K562 (cell line): ENCODE measurements around the gene OR51S1. TPM values are rescaled to one million over a fixed set of nuclear protein-coding genes. Genes with fewer than 3 reads are reported as not detected.

ENCODE experiments used
- NCOA1 ChIP-seq: fragments of 450-650 bp; IDR thresholded peaks from 2 replicates; pipeline ENCODE4 v1.6.1; 2016; ENCODE audit warnings: low read depth
- NCOR1 ChIP-seq: fragments of 450-650 bp; IDR thresholded peaks from 2 replicates; pipeline ENCODE4 v1.6.1; 2016; ENCODE audit warnings: mild to moderate bottlenecking, moderate library complexity
- POLR2AphosphoS5 ChIP-seq: IDR thresholded peaks from 2 replicates; pipeline ENCODE4 v1.6.1; 2011; ENCODE audit warnings: mild to moderate bottlenecking, low read depth, low read length, moderate library complexity; ENCODE audit not compliant: control insufficient read depth, insufficient read depth
- PPARD ChIP-seq: fragments of 250-450 bp; sonication (Bioruptor Pico); IDR thresholded peaks from 2 replicates; pipeline ENCODE4 v1.8.0; 2022; ENCODE audit warnings: inconsistent platforms, mild to moderate bottlenecking, moderate library complexity
- PYGO2 ChIP-seq: fragments of 450-650 bp; IDR thresholded peaks from 2 replicates; pipeline ENCODE4 v1.6.1; 2016; ENCODE audit warnings: mild to moderate bottlenecking, missing genetic modification characterization, moderate library complexity, missing compliant biosample characterization
- SMARCC2 ChIP-seq: fragments of 450-650 bp; IDR thresholded peaks from 2 replicates; pipeline ENCODE4 v1.6.1; 2017; ENCODE audit warnings: antibody characterized with exemption, moderate library complexity, mild to moderate bottlenecking, low read depth
- SP1 ChIP-seq: sonication (generic); formaldehyde crosslinking; IDR thresholded peaks from 2 replicates; pipeline ENCODE4 v1.8.1; 2022; ENCODE audit warnings: mild to moderate bottlenecking, missing genetic modification reagents
- TRIM24 ChIP-seq, 2 experiments: fragments of 450-650 bp; IDR thresholded peaks; 2 replicates each; pipeline ENCODE4 v1.6.1; 2016
- ZNF175 ChIP-seq: fragments of 200-800 bp; sonication (Bioruptor generic); IDR thresholded peaks from 2 replicates; pipeline ENCODE4 v1.6.1; 2016; ENCODE audit warnings: low read depth, mild to moderate bottlenecking, missing genetic modification characterization, missing compliant biosample characterization
- ZNF507 ChIP-seq: conservative IDR thresholded peaks from 2 replicates; pipeline ENCODE4 v1.6.1; 2017; ENCODE audit warnings: missing genetic modification characterization, missing compliant biosample characterization
- ZNF695 ChIP-seq: fragments of 450-650 bp; formaldehyde crosslinking; IDR thresholded peaks from 2 replicates; pipeline ENCODE4 v1.4.0; 2020; ENCODE audit warnings: mild to moderate bottlenecking, moderate library complexity
- polyA plus RNA-seq, 8 experiments: library from polyadenylated mRNA; depleted of rRNA in 4 of 8; stranded (reverse) in 5 of 8; unstranded in 3 of 8; fragments of >200 nt; fragmentation: Nextera tagmentation in 2 of 8; fragmentation: Illumina TruSeq in 1 of 8; extraction: Ambion mirVana in 2 of 8; extraction: Trizol in 1 of 8; gene quantifications; 2 replicates each; pipeline versions ENCODE4 v1.2.1 to v1.2.3, GENCODE V29; 2011 to 2014; ENCODE audit warnings: inconsistent platforms in 1 of 8, missing spikeins in 1 of 8
- total RNA-seq, 7 experiments: library from RNA; depleted of rRNA in 6 of 7; stranded (reverse); fragments of >200 nt in 6 of 7; fragmentation: Illumina TruSeq in 2 of 7; extraction: Trizol in 2 of 7; gene quantifications; 2 replicates each; pipeline versions ENCODE4 v1.2.1 to v1.2.3, GENCODE V29; 2011 to 2021; ENCODE audit warnings: low replicate concordance in 1 of 7
- TF ChIP-seq, protein P1 (sequence below): fragments of 250-450 bp; sonication (Bioruptor Pico); IDR thresholded peaks from 2 replicates; pipeline ENCODE4 v1.4.0; 2020
- TF ChIP-seq, protein P2 (sequence below): fragments of 250-450 bp; sonication (Bioruptor Pico); IDR thresholded peaks from 2 replicates; pipeline ENCODE4 v1.8.0; 2021; ENCODE audit warnings: moderate library complexity, mild to moderate bottlenecking, inconsistent platforms
- TF ChIP-seq, protein P3 (sequence below): sonication (generic); formaldehyde crosslinking; IDR thresholded peaks from 2 replicates; pipeline ENCODE4 v1.8.0; 2022; ENCODE audit warnings: missing genetic modification reagents, mild to moderate bottlenecking, moderate library complexity, borderline replicate concordance
- TF ChIP-seq, protein P4 (sequence below): IDR thresholded peaks from 2 replicates; pipeline ENCODE4 v1.6.1; 2012; ENCODE audit warnings: low read depth, low read length, improper control_type of control experiment, borderline replicate concordance
- TF ChIP-seq, protein P5 (sequence below), 2 experiments: IDR thresholded peaks; 2 replicates each; pipeline ENCODE4 v1.6.1; 2011; ENCODE audit warnings: borderline replicate concordance in 1 of 2, control low read depth in 1 of 2, low read depth in 1 of 2, low read length in 1 of 2, mild to moderate bottlenecking in 1 of 2, mixed read lengths in 1 of 2, moderate library complexity in 1 of 2; ENCODE audit not compliant: insufficient read depth in 1 of 2, insufficient read length in 1 of 2, poor library complexity in 1 of 2, severe bottlenecking in 1 of 2; ENCODE audit errors: extremely low read depth in 1 of 2

The OR51S1 gene
- total and polyA plus RNA-seq, 9 of the 15 experiments (the other 6 are each of a cell fraction or from before 2014, with no cell fraction given), result not detected

DNA sequence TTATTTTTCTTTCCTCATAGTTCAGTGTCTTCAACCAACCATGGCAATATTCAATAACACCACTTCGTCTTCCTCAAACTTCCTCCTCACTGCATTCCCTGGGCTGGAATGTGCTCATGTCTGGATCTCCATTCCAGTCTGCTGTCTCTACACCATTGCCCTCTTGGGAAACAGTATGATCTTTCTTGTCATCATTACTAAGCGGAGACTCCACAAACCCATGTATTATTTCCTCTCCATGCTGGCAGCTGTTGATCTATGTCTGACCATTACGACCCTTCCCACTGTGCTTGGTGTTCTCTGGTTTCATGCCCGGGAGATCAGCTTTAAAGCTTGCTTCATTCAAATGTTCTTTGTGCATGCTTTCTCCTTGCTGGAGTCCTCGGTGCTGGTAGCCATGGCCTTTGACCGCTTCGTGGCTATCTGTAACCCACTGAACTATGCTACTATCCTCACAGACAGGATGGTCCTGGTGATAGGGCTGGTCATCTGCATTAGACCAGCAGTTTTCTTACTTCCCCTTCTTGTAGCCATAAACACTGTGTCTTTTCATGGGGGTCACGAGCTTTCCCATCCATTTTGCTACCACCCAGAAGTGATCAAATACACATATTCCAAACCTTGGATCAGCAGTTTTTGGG, 33.0 kb upstream of the OR51S1 start, which contains the start of gene OR51T1 (continued):
- TF ChIP-seq, protein P1, sequence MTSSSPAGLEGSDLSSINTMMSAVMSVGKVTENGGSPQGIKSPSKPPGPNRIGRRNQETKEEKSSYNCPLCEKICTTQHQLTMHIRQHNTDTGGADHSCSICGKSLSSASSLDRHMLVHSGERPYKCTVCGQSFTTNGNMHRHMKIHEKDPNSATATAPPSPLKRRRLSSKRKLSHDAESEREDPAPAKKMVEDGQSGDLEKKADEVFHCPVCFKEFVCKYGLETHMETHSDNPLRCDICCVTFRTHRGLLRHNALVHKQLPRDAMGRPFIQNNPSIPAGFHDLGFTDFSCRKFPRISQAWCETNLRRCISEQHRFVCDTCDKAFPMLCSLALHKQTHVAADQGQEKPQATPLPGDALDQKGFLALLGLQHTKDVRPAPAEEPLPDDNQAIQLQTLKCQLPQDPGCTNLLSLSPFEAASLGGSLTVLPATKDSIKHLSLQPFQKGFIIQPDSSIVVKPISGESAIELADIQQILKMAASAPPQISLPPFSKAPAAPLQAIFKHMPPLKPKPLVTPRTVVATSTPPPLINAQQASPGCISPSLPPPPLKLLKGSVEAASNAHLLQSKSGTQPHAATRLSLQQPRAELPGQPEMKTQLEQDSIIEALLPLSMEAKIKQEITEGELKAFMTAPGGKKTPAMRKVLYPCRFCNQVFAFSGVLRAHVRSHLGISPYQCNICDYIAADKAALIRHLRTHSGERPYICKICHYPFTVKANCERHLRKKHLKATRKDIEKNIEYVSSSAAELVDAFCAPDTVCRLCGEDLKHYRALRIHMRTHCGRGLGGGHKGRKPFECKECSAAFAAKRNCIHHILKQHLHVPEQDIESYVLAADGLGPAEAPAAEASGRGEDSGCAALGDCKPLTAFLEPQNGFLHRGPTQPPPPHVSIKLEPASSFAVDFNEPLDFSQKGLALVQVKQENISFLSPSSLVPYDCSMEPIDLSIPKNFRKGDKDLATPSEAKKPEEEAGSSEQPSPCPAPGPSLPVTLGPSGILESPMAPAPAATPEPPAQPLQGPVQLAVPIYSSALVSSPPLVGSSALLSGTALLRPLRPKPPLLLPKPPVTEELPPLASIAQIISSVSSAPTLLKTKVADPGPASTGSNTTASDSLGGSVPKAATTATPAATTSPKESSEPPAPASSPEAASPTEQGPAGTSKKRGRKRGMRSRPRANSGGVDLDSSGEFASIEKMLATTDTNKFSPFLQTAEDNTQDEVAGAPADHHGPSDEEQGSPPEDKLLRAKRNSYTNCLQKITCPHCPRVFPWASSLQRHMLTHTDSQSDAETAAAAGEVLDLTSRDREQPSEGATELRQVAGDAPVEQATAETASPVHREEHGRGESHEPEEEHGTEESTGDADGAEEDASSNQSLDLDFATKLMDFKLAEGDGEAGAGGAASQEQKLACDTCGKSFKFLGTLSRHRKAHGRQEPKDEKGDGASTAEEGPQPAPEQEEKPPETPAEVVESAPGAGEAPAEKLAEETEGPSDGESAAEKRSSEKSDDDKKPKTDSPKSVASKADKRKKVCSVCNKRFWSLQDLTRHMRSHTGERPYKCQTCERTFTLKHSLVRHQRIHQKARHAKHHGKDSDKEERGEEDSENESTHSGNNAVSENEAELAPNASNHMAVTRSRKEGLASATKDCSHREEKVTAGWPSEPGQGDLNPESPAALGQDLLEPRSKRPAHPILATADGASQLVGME (CRISPR knock-in tag), result no peak
- TF ChIP-seq SMARCC2 (no peak), PYGO2 (no peak), PPARD (CRISPR knock-in tag) (no peak), NCOR1 (peak; percentile 63), ZNF175 (CRISPR knock-in tag) (no peak), POLR2AphosphoS5 (peak; percentile 25; the same call in 1 of the 2 replicates), SP1 (CRISPR knock-in tag) (no peak), ZNF507 (tag) (no peak), NCOA1 (no peak), TRIM24 (IDR thresholded peaks at IDR 0.05) (no peak), ZNF695 (CRISPR knock-in tag) (no peak)
- TF ChIP-seq, protein P2, sequence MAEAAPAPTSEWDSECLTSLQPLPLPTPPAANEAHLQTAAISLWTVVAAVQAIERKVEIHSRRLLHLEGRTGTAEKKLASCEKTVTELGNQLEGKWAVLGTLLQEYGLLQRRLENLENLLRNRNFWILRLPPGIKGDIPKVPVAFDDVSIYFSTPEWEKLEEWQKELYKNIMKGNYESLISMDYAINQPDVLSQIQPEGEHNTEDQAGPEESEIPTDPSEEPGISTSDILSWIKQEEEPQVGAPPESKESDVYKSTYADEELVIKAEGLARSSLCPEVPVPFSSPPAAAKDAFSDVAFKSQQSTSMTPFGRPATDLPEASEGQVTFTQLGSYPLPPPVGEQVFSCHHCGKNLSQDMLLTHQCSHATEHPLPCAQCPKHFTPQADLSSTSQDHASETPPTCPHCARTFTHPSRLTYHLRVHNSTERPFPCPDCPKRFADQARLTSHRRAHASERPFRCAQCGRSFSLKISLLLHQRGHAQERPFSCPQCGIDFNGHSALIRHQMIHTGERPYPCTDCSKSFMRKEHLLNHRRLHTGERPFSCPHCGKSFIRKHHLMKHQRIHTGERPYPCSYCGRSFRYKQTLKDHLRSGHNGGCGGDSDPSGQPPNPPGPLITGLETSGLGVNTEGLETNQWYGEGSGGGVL (CRISPR knock-in tag), result no peak
- TF ChIP-seq, protein P3, sequence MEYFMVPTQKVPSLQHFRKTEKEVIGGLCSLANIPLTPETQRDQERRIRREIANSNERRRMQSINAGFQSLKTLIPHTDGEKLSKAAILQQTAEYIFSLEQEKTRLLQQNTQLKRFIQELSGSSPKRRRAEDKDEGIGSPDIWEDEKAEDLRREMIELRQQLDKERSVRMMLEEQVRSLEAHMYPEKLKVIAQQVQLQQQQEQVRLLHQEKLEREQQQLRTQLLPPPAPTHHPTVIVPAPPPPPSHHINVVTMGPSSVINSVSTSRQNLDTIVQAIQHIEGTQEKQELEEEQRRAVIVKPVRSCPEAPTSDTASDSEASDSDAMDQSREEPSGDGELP, result no peak
- TF ChIP-seq, protein P4, sequence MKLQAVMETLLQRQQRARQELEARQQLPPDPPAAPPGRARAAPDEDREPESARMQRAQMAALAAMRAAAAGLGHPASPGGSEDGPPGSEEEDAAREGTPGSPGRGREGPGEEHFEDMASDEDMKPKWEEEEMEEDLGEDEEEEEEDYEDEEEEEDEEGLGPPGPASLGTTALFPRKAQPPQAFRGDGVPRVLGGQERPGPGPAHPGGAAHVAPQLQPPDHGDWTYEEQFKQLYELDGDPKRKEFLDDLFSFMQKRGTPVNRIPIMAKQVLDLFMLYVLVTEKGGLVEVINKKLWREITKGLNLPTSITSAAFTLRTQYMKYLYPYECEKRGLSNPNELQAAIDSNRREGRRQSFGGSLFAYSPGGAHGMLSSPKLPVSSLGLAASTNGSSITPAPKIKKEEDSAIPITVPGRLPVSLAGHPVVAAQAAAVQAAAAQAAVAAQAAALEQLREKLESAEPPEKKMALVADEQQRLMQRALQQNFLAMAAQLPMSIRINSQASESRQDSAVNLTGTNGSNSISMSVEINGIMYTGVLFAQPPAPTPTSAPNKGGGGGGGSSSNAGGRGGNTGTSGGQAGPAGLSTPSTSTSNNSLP, result no peak
- TF ChIP-seq, protein P5, sequence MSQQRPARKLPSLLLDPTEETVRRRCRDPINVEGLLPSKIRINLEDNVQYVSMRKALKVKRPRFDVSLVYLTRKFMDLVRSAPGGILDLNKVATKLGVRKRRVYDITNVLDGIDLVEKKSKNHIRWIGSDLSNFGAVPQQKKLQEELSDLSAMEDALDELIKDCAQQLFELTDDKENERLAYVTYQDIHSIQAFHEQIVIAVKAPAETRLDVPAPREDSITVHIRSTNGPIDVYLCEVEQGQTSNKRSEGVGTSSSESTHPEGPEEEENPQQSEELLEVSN (IDR thresholded peaks at IDR 0.05; ENCODE audit: borderline replicate concordance in 1 of 2, extremely low read depth in 1 of 2, insufficient read depth in 1 of 2, insufficient read length in 1 of 2, low read depth in 1 of 2, low read length in 1 of 2, poor library complexity in 1 of 2, severe bottlenecking in 1 of 2), result no peak
